Activated CD4-positive, alpha-beta T cell treated with anti-CD3 and anti-CD28 coated beads, Interleukin-2, amount 50 U/mL, for 48 hours (primary cell): ENCODE results near the gene CHCHD10.
"Not testable (repeated sequence)": the region's sequence is repeated elsewhere in the genome, so short reads cannot be mapped to it uniquely, and the experiment has no call there.

Source experiments
- DNase-seq, 2 experiments: peaks; one replicate each; pipeline ENCODE4 v3.0.0-alpha.2; 2020

CHCHD10 gene

GRCh38 chr22:23744001-23744400 lies 23.8 kb downstream of the CHCHD10 start:
- no peak for DNase-seq

GRCh38 chr22:23743303-23743705 lies 24.5 kb downstream of the CHCHD10 start:
- DNase-seq: no peak

- no peak for DNase-seq
Observed at GRCh38 chr22:23742505-23743264, 25.1 kb downstream of the CHCHD10 start.

- no peak for DNase-seq
Observed at GRCh38 chr22:23737696-23738095, 30.1 kb downstream of the CHCHD10 start.

- DNase-seq: not testable (repeated sequence)
Observed at GRCh38 chr22:23728108-23728507, 39.7 kb downstream of the CHCHD10 start.

- DNase-seq: no peak
Observed at GRCh38 chr22:23722724-23723123, 45.0 kb downstream of the CHCHD10 start.

GRCh38 chr22:23722160-23722559 lies 45.6 kb downstream of the CHCHD10 start:
- DNase-seq: no peak

GRCh38 chr22:23720855-23721254 lies 46.9 kb downstream of the CHCHD10 start:
- no peak for DNase-seq

- no peak for DNase-seq
Observed at GRCh38 chr22:23718371-23719165, 49.2 kb downstream of the CHCHD10 start.

- peak; percentile 85 to 86 for DNase-seq
Observed at GRCh38 chr22:23716811-23717801, 50.7 kb downstream of the CHCHD10 start.
